ENCODE measurements around the gene METAP1. TPM values are rescaled to one million over a fixed set of nuclear protein-coding genes. Genes with fewer than 3 reads are reported as not detected.

Gene METAP1
- 16.4 and 19.9 TPM in 2 replicates for total RNA-seq

DNA sequence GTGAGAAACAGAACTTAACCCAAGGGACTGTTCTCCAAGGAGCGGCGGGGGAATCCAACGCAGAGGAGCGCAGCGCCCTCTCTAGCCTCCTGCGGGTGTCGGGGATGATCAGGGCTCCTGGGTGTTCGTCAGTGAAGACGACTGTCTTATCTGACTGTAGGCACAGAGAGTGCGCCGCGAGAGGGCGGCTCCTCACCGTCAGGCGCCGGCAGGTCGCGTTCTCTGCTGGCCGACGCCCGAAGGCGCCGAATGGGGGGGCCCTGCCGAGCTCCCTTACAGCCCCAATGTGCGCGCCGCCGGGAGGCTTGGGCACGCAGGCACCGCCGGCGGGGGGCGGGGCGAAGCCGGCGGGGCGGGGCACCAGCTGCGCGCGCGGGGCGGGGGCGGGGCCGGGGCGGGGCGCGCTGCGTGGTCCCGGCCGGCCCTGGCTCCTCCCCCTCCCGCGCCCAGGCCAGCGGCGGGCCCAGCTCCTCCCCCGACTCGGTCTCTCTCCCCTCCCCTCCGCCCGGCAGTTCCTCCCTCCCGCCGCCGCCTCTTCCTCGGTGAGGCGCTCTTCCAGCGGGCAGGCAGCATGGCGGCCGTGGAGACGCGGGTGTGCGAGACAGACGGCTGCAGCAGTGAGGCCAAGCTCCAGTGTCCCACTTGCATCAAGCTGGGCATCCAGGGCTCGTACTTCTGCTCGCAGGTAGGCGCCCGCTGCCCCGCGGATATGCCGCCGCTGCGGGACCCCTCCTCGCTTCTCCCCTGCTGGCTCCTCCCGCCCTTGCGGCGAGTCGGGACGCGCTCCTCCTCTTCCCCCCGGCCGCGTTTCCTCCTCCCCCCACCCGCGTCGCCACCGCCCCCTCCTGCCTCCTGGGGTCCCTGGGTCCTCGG, at the start of gene METAP1:
Gene METAP1 (plus strand): TSS at position 539 of the 873 bp plus-strand sequence. CDS start 33 bp downstream, at position 572.

DNA sequence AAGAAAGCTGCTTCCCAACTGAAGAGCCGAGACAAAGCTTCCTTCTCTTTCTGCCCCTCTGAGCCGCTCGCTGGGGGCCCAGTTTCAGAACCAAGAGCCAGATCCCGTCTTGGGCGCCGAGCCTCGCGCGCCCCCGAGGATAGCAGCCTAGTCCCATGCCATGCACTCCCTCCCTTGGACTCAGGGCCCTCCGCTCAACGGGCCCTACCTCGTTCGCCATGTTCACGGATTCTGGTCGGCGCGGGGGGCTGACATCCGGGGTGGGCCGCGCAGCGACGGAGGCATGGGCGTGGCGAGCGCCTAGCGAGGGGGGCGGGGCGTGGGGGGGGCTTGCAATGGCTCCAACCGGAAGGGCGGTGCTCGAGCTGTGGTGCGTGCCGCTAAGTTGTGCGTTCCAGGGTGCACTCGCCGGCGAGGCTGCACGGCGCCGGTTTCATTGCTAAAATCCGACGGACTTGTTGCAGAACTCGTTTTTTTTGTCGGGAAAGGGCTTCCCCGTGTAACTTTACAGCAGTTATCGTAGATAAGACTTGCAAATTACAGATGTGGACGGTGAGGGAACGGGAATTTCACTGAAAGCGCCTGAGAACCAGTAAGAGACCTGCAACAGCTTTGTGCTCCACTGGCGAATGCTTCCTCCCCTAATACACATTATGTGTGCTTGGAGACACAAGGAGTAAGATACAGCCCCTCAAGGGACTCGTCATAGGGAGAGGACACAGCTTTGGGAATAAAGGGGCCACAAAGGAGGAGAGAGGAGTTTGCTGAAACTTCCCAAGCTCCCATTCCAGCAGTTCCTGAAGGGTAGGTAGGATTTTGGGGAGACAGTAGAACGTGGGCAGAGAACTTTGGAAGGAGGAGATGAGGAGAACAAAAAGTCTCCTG, 93.2 kb downstream of the METAP1 start, which contains the start of gene ADH5:
Gene ADH5 (minus strand): TSS at position 308 of the 885 bp plus-strand sequence. CDS start 88 bp downstream, at position 220.

Other genes with a start within 250 kb of the METAP1 start
- 201 and 213 TPM in 2 replicates for gene EIF4E, start 66.6 kb upstream of the METAP1 start, total RNA-seq
- 243 and 300 TPM in 2 replicates for gene ADH5, start 93.1 kb downstream of the METAP1 start, total RNA-seq
- gene ADH4, start 148.6 kb downstream of the METAP1 start, total RNA-seq = 0.12 TPM in 1 of 2 replicates, not detected in the other
- 0.12 TPM in 1 of 2 replicates, not detected in the other for gene ADH6, start 223.5 kb downstream of the METAP1 start, total RNA-seq